Sigmoid colon (tissue), 7 donors: ENCODE results near the gene C19orf25. TPM values are rescaled to one million over a fixed set of nuclear protein-coding genes. Genes with fewer than 3 reads are reported as not detected.

Experiments
- DNase-seq: peaks from one replicate; pipeline ENCODE4 v3.0.0-alpha.2; 2019
- H3K27ac ChIP-seq, 4 donors: fragments of 200-600 bp; sonication (generic); one replicate each; pipeline ENCODE4 v1.5.1; 2016 to 2019; ENCODE audit warnings: mild to moderate bottlenecking in 1 of 4
- H3K27me3 ChIP-seq, 3 donors: fragments of 200-600 bp; sonication (generic); one replicate each; pipeline ENCODE4 v1.5.1; 2019; ENCODE audit warnings: mild to moderate bottlenecking in 1 of 3
- H3K36me3 ChIP-seq, 4 donors: fragments of 200-600 bp; sonication (generic); one replicate each; pipeline ENCODE4 v1.5.1; 2016 to 2019
- H3K4me1 ChIP-seq, 4 donors: fragments of 200-600 bp; sonication (generic); one replicate each; pipeline ENCODE4 v1.5.1; 2017 to 2019
- H3K4me3 ChIP-seq, 4 donors: fragments of 200-600 bp; sonication (generic); one replicate each; pipeline ENCODE4 v1.5.1; 2017 to 2019; ENCODE audit warnings: mild to moderate bottlenecking in 2 of 4, moderate library complexity in 1 of 4
- H3K9me3 ChIP-seq, 4 donors: fragments of 200-600 bp in 3 of 4; sonication (generic) in 3 of 4; one replicate each; pipeline versions ENCODE4 v1.5.1 to v1.6.1; 2013 to 2019
- EP300 ChIP-seq, 4 donors: sonication (generic); formaldehyde crosslinking; IDR thresholded peaks; one replicate each; pipeline ENCODE4 v1.6.1; 2017; ENCODE audit warnings: antibody characterized with exemption in 4 of 4
- POLR2A ChIP-seq, 2 donors: fragments of 450-650 bp; IDR thresholded peaks; one replicate each; pipeline ENCODE4 v1.6.1; 2016; ENCODE audit warnings: antibody characterized with exemption in 2 of 2, mild to moderate bottlenecking in 2 of 2, moderate library complexity in 2 of 2
- POLR2AphosphoS5 ChIP-seq, 4 donors: sonication (generic); formaldehyde crosslinking; IDR thresholded peaks; one replicate each; pipeline ENCODE4 v1.6.1; 2017; ENCODE audit warnings: antibody characterized with exemption in 4 of 4
- WGBS, 2 donors: extraction: QIAGEN DNeasy Blood & Tissue Kit; methylation state at CpG; one replicate each; pipeline ENCODE4 v1.1.7; 2013; 5-methylcytosine and 5-hydroxymethylcytosine counted together
- intact Hi-C: fragments of 100-400 bp; cut with DNase I; formaldehyde crosslinking; loops from one replicate; pipeline ENCODE4 v1.15.1; 2023
- polyA plus RNA-seq, 3 donors: library from polyadenylated mRNA; stranded (reverse); fragments of 200-250 nt; gene quantifications; one replicate each; pipeline ENCODE4 v1.2.3, GENCODE V29; 2013
- total RNA-seq, 4 donors: library from RNA; depleted of rRNA; stranded (reverse); fragments of >200 nt; gene quantifications; one replicate each; pipeline ENCODE4 v1.1.0, GENCODE V29; 2016
- TF ChIP-seq, protein P1 (sequence below), 4 experiments: fragments of 450-650 bp in 3 of 4; fragments of 200-600 bp in 1 of 4; IDR thresholded peaks; one replicate each; pipeline ENCODE4 v1.5.1; 2016 to 2019; ENCODE audit warnings: antibody characterized with exemption in 4 of 4, mild to moderate bottlenecking in 3 of 4, moderate library complexity in 2 of 4
- donor health status: healthy with polysubstance abuse.
- donor health status: Bipolar disorder and iron deficiency.
- donor health status: healthy.

C19orf25 gene
- total and polyA plus RNA-seq, 7 donors: 19.6 to 51.5 (median 26.0) TPM

DNA sequence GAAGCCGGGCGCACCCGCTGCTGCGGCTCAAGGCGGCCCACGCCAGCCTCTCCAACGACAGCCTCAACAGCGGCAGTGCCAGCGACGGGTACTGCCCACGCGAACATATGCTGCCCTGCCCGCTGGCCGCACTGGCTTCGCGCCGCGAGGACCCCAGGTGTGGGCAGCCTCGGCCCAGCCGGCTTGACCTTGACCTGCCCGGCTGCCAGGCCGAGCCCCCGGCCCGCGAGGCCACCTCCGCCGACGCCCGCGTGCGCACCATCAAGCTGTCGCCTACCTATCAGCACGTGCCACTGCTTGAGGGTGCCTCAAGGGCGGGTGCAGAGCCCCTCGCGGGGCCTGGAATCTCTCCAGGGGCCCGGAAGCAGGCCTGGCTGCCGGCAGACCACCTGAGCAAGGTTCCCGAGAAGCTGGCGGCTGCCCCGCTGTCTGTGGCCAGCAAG, 13.0 kb downstream of the C19orf25 start:
- Histone ChIP-seq H3K4me1 (peaks cover 0 to 58% (median 54%) of the 10 kb centered on the region in 4 donors), H3K27me3 (peaks cover 51 to 67% (median 61%) of the 10 kb centered on the region in 3 donors)

GRCh38 chr19:1465191-1466016, 13.6 kb downstream of the C19orf25 start:
- Histone ChIP-seq H3K27ac (no peak overlapping the region), H3K36me3 (peaks cover 0 to 9% (median 3%) of the 10 kb centered on the region in 4 donors), H3K9me3 (no peaks in the 10 kb centered on the region), H3K27me3 (peaks cover 44 to 61% (median 55%) of the 10 kb centered on the region in 3 donors), H3K4me1 (peaks cover 0 to 52% (median 48%) of the 10 kb centered on the region in 4 donors), H3K4me3 (no peak overlapping the region)
- TF ChIP-seq POLR2A (IDR thresholded peaks at IDR 0.05) (no peak), EP300 (IDR thresholded peaks at IDR 0.05) (no peak), POLR2AphosphoS5 (IDR thresholded peaks at IDR 0.05) (no peak)
- TF ChIP-seq, protein P1, sequence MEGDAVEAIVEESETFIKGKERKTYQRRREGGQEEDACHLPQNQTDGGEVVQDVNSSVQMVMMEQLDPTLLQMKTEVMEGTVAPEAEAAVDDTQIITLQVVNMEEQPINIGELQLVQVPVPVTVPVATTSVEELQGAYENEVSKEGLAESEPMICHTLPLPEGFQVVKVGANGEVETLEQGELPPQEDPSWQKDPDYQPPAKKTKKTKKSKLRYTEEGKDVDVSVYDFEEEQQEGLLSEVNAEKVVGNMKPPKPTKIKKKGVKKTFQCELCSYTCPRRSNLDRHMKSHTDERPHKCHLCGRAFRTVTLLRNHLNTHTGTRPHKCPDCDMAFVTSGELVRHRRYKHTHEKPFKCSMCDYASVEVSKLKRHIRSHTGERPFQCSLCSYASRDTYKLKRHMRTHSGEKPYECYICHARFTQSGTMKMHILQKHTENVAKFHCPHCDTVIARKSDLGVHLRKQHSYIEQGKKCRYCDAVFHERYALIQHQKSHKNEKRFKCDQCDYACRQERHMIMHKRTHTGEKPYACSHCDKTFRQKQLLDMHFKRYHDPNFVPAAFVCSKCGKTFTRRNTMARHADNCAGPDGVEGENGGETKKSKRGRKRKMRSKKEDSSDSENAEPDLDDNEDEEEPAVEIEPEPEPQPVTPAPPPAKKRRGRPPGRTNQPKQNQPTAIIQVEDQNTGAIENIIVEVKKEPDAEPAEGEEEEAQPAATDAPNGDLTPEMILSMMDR (IDR thresholded peaks at IDR 0.05): peak in 3 of 4 experiments; percentile 23 to 44 (median 33)
- no peak for DNase-seq
- intact Hi-C loops: no loop called here
- 25 to 42% methylated on average over 83 of the region's 83 CpGs for WGBS, 2 donors

More for the DNA sequence above, 13.0 kb downstream of the C19orf25 start:
- 35 to 47% methylated on average over 41 of the region's 41 CpGs for WGBS, 2 donors
- no peak overlapping the region for H3K27ac ChIP-seq
- no peaks in the 10 kb centered on the region for H3K9me3 ChIP-seq
- TF ChIP-seq POLR2AphosphoS5 (IDR thresholded peaks at IDR 0.05) (no peak), POLR2A (IDR thresholded peaks at IDR 0.05) (no peak), EP300 (IDR thresholded peaks at IDR 0.05) (no peak)
- TF ChIP-seq, protein P1 (IDR thresholded peaks at IDR 0.05): no peak
- peaks cover 0 to 2% (median 0%) of the 10 kb centered on the region in 4 donors for H3K36me3 ChIP-seq
- no peak overlapping the region for H3K4me3 ChIP-seq
- no peak for DNase-seq
- intact Hi-C loops: no loop called here

GRCh38 chr19:1461862-1462261, 17.2 kb downstream of the C19orf25 start:
- 93 to 95% methylated on average over 24 of the region's 24 CpGs for WGBS, 2 donors
- H3K27ac ChIP-seq: no peak overlapping the region
- DNase-seq: no peak
- H3K36me3 ChIP-seq: peaks cover 0 to 11% (median 3%) of the 10 kb centered on the region in 4 donors
- peaks cover 0 to 21% (median 16%) of the 10 kb centered on the region in 4 donors for H3K4me1 ChIP-seq
- intact Hi-C loops: no loop called here
- no peak overlapping the region for H3K4me3 ChIP-seq
- TF ChIP-seq, protein P1 (IDR thresholded peaks at IDR 0.05): no peak
- no peak for TF ChIP-seq EP300 (IDR thresholded peaks at IDR 0.05)
- no peak for TF ChIP-seq POLR2AphosphoS5 (IDR thresholded peaks at IDR 0.05)
- no peak for TF ChIP-seq POLR2A (IDR thresholded peaks at IDR 0.05)
- peaks cover 19 to 42% (median 36%) of the 10 kb centered on the region in 3 donors for H3K27me3 ChIP-seq
- H3K9me3 ChIP-seq: no peaks in the 10 kb centered on the region

GRCh38 chr19:1460033-1460995, 18.7 kb downstream of the C19orf25 start:
- 94 to 95% methylated on average over 36 of the region's 36 CpGs for WGBS, 2 donors
- TF ChIP-seq POLR2A (IDR thresholded peaks at IDR 0.05): no peak
- TF ChIP-seq, protein P1 (IDR thresholded peaks at IDR 0.05): no peak
- no peak for TF ChIP-seq EP300 (IDR thresholded peaks at IDR 0.05)
- TF ChIP-seq POLR2AphosphoS5 (IDR thresholded peaks at IDR 0.05): no peak
- Histone ChIP-seq H3K4me1 (peaks cover 0 to 21% (median 14%) of the 10 kb centered on the region in 4 donors), H3K27ac (no peak overlapping the region), H3K27me3 (peaks cover 26 to 42% (median 36%) of the 10 kb centered on the region in 3 donors), H3K4me3 (no peak overlapping the region), H3K9me3 (no peaks in the 10 kb centered on the region), H3K36me3 (peaks cover 0 to 11% (median 3%) of the 10 kb centered on the region in 4 donors)
- intact Hi-C loops: no loop called here
- DNase-seq: no peak
